ENCODE results near the gene CAMK1.

CAMK1 gene

DNA sequence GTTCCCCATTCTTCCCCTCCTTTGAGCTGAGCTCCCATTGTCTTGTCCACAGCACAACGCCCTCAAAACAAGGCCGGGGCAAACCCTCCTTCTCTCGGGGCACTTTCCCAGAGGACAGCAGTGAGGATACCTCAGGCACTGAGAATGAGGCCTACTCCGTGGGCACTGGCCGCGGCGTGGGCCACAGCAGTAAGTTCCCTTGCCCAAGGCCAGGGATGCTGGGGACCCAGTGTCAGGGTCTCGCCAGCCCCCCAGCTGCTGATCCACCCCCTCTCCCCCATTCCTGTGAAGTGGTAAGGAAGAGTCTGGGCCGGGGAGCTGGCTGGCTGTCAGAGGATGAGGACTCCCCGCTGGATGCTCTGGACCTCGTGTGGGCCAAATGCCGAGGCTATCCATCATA, 24.2 kb downstream of the CAMK1 start:
- TF ChIP-seq, protein P1, sequence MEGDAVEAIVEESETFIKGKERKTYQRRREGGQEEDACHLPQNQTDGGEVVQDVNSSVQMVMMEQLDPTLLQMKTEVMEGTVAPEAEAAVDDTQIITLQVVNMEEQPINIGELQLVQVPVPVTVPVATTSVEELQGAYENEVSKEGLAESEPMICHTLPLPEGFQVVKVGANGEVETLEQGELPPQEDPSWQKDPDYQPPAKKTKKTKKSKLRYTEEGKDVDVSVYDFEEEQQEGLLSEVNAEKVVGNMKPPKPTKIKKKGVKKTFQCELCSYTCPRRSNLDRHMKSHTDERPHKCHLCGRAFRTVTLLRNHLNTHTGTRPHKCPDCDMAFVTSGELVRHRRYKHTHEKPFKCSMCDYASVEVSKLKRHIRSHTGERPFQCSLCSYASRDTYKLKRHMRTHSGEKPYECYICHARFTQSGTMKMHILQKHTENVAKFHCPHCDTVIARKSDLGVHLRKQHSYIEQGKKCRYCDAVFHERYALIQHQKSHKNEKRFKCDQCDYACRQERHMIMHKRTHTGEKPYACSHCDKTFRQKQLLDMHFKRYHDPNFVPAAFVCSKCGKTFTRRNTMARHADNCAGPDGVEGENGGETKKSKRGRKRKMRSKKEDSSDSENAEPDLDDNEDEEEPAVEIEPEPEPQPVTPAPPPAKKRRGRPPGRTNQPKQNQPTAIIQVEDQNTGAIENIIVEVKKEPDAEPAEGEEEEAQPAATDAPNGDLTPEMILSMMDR (conservative IDR thresholded peaks at IDR 0.05) = no peak
- no peak overlapping the region for H3K27ac ChIP-seq

DNA sequence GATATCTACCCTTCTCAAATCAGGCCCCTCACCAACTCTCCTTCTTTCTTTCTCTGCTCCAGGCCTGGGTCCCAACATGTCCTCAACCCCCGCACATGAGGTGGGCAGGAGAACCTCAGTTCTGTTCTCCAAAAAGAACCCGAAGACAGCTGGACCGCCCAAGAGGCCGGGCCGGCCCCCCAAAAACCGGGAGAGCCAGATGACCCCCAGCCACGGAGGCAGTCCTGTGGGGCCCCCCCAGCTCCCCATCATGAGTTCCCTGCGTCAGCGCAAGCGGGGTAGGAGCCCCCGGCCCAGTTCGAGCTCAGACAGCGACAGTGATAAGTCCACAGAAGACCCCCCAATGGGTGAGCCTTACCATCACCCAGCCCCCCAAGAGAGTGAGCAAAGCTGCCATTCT, 25.6 kb downstream of the CAMK1 start:
- no peak overlapping the region for H3K27ac ChIP-seq
- TF ChIP-seq, protein P1 (conservative IDR thresholded peaks at IDR 0.05) = no peak

DNA sequence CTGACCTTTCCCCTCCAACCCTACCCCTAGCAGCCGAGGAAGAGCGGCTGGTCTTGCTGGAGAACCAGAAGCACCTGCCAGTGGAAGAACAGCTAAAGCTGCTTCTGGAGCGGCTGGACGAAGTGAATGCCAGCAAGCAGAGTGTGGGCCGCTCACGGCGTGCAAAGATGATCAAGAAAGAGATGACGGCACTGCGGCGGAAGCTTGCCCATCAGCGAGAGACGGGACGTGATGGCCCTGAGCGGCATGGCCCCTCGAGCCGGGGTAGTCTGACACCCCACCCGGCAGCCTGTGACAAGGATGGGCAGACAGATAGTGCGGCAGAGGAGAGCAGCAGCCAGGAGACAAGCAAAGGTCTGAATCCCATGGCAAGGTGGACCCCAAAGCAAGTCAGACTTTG, 26.2 kb downstream of the CAMK1 start:
- no peak overlapping the region for H3K27ac ChIP-seq

DNA sequence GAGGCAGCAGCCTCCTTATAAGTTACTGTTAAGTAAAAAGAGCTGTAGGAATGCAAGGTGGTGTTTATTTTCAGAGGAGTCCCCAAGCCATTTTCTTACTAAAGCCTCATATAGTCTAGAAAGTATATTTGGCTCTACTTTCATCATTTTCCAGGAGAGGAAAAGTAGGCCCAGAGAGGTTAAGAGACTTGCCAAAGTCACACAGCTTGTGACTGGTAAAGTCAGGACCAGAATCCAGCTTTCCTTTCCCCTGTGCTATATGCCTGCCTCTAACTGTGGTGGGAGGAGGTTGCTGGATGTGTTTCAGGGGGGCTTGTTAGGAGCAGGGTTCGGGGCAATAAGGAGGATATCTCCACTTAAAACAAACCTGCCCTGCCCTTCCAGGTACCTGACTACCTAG, 27.2 kb downstream of the CAMK1 start:
- TF ChIP-seq, protein P1 (conservative IDR thresholded peaks at IDR 0.05) = no peak
- H3K27ac ChIP-seq = no peak overlapping the region

More for the DNA sequence above, 26.2 kb downstream of the CAMK1 start:
- TF ChIP-seq, protein P1 (conservative IDR thresholded peaks at IDR 0.05) = no peak

DNA sequence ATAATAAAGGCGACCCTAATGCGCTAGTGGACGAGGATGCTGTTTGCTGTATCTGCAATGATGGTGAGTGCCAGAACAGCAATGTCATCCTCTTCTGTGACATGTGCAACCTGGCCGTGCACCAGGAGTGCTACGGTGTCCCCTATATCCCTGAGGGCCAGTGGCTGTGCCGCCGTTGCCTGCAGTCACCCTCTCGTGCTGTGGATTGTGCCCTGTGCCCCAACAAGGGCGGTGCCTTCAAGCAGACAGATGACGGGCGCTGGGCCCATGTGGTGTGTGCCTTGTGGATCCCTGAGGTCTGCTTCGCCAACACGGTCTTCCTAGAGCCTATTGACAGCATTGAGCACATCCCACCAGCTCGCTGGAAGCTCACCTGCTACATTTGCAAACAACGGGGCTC, 30.6 kb downstream of the CAMK1 start:
- TF ChIP-seq, protein P1 (conservative IDR thresholded peaks at IDR 0.05) = no peak
- no peak overlapping the region for H3K27ac ChIP-seq

DNA sequence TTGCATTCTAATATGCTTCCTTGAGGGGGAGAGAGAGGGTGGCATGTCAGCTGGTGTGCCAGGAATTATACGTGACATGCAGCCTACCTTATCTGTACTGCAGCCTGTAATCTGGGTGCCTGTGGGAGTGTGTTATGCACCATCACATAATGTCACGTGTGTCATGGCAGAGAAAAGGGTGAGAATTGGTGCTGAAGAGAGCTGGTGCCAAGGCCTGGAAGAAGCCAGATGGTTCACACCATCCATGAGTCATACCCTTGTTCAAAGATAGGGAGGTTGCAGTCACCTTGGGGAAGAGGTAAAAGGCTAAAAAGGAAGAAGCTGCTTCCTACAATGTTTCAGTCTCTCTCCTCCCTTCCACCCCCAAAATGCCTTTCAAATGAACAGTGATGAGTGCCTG, 32.9 kb downstream of the CAMK1 start:
- TF ChIP-seq, protein P1 (conservative IDR thresholded peaks at IDR 0.05) = no peak
- H3K27ac ChIP-seq = no peak overlapping the region

DNA sequence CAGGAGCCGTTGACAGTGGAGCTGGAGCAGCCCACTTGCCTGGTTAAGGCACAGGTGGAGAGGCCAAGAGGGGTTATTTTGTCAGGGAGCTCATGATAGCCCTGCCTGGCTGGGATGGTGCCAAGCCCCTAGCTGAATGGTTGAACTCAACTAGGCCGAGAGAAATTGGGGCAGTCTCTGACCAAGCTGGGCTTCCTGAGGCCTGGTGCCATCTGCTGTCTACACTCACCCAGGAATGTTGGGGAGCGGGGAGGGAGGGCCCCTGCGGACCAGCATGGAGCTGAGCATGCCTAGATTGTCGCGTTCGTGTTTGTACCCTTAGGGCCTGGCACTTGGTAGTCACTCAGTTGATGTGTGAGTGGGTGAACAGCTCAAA, 37.0 kb downstream of the CAMK1 start:
- peak overlapping the region; percentile 99; the same call in 1 of the 2 replicates for H3K27ac ChIP-seq

More for the DNA sequence above, 37.0 kb downstream of the CAMK1 start:
- TF ChIP-seq, protein P1 (conservative IDR thresholded peaks at IDR 0.05) = no peak
